Measurements from ENCODE around the gene CMIP.

CMIP gene

DNA sequence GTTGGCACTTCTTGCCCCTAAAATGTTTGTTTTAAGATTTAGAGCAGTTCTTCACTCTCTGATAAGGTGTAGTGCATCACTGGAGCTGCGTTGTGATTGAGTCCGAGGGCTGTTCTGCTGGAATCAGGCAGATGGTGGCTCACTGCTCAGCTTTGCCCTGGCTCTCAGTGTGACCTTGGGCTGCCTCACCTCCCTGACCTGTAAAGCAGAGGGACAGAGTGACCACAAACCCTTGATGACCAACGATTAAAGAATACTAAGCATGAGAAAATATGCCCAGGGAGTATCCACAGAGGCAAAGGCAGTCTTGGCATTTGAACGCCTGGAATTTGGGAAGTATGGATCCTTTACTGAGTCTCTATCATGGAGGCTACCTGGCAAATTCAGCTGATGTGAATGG lies 18.1 kb downstream of the CMIP start:
- DNase-seq, result no peak

DNA sequence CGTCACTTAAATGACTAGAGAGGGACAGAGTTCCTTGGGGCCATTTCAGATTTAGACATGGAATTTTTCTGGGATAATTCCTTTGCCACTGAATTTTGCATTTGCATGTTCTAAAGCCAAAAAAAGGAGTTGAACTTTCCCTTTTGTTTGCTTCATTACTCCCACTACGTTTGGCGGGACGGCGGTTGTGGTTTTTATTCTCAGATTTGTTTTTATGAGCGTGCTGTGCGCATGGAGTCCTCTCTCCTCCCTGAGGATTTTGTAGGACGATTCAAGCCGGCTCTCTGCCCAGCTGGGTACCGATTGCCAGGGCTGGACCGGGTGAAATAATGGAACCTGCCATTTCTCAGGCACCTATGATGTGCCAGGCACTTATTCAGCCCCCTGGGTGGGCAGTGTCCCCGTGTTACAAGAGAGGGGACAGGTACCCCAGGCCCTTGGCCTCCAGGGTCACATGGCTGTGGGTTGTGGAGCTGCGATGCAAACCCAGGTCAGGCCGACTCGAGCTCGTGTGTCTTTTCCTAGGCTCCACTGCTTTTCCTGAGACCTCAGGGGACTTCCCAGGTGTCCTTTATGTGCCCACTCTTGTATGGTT lies 18.8 kb downstream of the CMIP start:
- DNase-seq, result no peak

DNA sequence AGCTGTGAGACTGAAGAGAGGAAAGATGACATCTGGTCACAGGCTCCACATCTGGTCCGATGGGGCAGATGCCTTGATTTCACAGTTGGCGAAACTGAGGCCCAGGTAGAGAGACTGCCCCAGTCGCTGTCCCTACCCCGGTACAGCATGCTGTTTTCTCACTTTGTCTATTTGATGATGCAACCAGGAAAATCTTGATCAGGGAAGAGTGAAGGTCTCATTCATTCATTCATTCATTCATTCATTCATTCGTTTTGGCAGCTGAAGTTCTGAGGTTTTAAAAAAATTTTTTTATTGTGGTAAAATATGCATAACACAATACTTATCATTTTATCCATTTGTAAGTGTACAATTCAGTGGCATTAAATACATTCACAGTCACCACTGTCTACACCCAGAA lies 19.7 kb downstream of the CMIP start:
- DNase-seq, result no peak

DNA sequence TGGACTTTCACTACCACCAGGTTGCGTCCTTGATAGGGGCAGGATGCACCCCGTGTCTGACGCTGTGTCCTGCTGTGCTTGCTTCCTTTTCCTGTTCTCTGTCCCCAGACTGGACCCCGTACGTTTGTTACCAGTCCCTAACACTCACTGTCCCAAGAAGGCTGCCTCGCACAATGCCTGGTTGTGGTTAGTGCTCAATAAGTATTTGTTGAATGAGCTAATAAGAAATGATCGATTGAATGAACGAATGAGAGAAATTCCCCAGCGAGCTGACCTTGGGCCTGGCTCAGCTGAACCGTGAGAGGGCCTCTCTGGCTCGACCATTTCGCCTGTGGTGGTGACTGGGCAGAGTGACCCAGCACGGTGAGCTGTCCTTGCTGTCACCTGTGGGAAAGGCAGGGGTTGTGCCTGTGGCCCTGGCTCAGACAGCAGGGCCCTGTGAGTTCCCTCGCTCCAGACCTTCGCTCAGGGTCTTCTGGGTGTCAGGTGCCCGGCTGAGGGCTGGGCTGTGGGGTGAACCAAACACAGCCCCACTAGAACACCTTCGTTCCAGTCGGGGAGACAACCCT lies 20.9 kb downstream of the CMIP start:
- DNase-seq, result no peak

DNA sequence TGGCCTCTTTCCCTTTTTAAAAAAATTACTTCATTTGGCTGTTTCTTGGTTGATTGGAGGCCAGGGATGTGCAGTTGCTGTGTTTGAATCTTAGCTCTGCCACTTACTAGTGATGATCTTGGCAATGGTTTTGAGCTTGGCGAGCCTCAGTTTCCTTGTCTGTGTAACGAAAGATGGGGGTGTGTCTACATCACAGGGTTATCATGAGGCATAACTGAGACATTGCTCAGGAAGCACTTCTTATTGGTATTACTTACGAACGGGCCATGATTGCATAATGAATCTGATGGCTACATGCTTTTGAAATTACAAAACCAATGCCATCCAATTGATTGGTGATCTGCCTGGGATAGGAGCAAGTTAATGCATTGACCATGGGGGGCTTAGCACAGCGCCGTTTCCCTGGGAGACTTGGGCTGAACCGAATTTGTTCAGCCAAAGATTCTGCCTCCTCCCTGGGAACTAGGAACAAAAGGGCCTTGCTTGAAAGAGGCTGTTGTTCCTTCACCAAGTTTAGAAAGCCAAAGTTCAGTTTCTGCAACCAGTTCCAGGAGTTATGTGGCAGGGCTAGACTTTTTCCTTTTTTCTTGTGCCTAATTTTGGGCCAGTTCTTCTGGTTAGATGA lies 21.9 kb downstream of the CMIP start:
- DNase-seq, result no peak

DNA sequence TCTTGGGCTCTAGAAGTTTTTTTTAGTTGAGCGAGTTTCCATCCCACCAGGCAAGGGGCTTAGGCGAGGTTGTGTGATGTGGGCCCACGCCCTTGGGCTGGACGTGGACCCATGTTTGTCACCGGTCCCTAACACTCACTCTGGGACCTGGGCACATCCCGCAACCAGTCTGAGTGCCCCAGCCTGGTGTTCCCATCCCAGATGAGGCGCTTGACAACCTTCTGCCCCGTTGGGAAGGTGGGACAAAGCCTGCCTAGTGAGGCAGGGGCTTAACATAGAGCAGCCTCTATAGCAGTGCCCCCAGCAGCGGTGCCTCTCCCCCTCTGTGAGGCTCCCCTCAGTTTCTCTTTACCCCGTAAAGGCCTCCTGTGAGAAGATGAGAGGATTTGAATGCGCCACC lies 22.5 kb downstream of the CMIP start:
- DNase-seq, result no peak

DNA sequence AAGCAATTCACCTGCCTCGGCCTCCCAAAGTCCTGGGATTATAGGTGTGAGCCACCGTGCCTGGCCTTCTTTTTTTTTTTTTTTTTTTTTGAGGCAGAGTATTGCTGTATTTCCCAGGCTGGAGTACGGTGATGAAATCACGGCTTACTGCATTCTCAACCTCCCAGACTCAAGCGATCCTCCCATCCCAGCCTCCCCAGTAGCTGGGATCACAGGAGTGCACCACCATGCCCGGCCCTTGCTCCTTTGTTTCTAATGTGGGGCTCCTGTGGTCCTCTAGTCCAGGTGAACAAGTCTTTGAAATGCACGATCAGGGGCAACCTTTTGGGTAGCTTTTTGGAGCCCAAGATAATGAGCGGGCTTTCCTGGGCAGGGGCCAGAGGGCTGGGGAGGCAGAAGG lies 23.2 kb downstream of the CMIP start:
- DNase-seq, result no peak

DNA sequence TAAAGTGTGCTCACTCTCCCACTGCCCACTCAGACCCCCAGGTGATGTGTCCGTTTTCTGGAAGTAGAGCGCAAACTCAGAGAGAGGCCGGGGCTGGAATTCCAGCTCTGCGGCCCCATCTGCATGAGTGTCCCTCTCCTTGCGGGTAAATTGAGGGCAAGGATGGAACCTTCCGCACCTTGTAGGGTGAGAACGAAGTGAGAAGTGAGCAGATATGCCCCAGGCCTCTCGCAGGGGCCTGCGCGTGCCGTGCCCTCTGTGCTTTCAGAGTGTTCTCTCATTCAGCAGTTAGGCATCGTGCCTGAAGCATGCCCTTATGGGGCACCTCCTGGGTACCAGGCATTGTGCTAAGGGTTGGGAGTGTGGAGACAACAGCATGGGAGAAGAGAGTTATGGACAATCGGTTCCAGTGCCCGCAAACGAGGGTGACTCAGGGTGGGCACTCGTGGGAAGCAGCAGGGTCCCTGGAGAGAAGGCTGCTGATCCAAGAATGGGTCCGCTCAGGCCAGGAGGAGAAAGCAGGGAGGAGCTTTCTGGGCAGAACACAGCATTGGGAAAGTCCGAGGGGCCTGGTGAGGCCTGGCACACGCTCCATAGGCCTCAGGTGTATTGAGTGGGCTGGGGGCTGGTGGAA lies 23.8 kb downstream of the CMIP start:
- DNase-seq, result no peak

DNA sequence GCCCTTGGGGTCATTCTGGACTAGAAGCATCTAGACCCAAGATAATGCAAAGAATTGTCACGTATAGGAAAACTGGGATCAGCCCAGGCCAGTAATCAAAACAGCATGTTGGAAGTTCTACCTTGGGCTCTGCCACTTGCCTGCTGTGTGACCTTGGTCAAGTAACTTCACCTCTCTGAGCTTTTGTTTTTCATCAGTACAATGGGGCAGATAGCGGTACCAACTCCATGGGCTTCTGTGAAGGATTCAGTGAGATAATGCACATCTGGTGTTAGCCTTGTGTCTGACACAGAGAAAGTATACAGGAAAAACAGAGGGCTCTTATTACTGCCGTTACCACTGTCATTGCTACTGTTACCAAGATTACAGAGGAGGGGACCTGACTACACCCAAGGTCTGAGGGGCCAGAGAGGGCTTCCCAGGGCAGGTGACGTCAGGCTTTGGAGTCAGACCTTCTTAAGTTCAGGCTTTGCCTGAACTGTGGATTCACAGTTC lies 24.6 kb downstream of the CMIP start:
- peak; percentile 50 for DNase-seq

DNA sequence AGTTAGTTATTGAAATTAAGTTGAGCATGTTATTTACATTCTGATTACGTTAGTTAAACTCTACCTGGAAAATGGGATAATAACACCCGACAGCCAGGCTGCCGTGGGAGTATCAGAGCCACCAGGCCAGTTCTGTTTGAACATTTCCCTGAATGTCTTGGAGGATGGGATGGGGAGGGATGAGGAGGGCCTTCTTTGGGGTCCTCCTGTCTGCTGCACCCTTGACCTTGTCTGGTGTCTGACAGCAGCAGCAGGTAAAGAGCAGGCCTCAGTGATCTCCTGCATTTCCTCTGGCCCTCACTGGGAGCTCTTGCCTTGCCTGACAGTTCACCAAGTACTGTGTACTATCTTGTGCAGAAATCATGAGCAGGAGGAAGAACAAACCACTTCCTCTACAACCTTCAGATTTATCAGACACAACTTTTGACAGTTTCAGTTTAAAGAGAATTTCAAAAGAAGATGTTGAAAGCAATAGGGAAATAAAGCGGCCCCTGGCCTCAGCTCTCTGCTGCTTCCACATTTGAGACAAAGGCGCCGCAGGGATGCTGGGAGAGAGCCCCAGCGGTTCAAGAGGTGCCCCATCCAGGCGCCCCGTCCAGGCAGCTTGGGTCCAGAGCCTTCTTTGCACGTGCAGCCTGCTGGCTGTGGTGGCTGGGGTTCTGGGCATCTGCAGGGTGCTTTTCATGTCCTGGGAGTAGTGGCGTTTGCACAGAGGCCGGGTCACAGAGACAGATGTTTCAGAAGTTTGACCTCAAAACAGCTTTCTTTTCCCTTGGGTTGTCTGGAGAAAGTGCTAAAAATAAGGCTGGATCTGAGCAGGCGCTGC lies 25.3 kb downstream of the CMIP start:
- DNase-seq, result peak; percentile 90

DNA sequence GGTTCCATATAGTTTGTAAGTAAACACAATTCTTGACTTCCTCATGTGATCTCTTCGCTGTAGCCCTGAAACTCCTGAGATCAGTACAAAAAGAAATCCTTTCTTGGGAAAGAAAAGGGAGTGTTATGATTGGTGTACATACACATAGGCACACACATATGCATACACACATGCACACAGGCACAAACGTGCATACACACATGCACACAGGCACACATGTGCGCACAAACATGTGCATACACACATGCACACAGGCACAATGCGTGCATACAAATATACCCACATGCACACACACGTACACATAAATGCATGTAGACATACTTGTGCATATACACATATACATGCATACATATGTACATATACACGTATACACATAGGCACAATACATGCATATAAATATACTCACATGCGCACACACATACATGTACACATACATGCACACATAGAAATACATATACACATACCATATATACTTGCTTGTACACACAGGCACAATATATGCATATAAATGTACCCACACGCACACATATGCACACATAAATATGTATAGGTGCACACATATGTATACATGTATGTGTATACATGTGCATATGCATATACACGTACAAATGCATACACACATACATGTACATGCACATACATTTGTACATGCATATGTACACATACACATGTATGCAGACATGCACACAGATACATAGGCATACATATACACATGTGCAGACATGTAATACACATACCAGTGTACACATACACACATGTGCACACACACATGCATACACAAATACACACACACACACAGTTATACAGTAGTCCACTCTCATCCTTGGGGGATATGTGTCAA lies 26.4 kb downstream of the CMIP start:
- no peak for DNase-seq

DNA sequence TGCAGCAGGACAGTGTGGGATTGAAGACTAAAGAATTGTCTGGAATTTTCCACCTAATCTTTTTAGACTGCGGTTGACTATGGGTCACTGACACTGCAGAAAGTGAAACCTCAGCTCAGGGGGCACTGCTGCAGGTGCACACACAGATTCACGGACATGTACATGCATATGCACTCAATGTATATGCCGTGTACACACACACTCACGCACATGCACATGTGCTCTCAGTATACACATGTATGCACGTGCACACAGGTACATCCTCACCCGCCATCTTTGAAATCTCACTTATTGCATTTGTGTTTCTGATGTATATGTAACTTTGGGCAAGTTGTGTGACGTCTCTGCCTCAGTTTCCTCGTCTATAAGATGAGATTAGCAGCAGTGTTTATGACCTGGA lies 27.3 kb downstream of the CMIP start:
- no peak for DNase-seq

DNA sequence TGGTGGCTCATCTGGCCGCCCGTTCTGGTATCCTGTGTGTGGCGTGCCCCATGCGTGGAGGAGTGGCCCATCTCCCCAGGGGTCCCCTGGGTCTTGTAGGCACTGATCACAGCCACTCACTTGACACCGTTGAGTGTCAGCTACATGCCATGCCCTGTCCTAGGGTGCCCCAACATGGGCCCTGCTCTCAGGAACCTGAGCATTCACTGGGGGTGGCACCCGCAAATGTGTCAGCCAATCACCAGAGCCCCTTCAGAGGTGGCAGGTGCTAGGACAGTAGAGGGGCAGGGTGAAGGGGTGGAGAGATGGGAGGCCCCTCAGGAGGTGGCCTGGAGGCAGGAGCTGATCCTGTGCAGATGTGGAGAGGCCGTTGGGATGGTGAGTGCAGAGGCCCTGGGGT lies 27.8 kb downstream of the CMIP start:
- no peak for DNase-seq

DNA sequence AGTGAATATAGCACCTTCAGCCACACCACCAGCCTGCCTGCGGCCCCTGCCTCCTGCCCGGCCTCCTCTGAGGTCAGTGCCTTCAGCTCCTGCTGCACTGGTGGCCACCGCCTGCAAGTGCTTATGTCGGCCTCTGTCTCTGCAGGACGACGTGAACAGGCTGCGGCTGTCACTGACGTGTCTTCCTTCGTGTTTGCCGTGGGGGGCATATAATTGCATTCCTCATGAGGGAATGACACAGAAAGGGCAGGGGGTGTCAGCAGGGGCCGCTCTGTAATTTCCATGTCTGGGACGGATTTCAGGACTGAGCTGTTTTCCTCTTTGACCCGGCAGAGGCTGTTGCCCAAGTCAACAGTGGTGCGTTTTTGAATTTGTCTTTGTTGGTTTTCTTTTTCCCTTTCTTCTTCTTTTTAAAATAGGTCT lies 28.5 kb downstream of the CMIP start:
- DNase-seq, result no peak

DNA sequence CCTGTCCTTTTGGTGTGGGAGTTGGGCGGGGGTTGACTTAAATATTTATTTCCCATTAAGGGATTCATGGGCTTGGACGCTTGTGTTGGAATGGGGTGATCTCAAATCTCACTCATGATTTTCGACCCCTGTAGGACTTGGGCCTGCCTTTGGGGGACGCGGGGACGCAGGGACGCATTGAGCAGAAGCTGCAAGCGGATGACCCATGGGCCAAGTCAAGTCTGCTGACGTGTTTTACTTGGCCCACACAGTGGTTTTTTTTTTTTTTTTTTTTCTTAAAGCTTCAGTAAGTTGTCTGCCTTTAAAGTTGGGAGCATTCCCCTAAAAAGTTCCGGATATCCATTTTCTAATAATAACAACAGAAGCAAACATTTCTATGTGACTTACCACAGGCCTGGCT lies 28.9 kb downstream of the CMIP start:
- DNase-seq, result no peak

DNA sequence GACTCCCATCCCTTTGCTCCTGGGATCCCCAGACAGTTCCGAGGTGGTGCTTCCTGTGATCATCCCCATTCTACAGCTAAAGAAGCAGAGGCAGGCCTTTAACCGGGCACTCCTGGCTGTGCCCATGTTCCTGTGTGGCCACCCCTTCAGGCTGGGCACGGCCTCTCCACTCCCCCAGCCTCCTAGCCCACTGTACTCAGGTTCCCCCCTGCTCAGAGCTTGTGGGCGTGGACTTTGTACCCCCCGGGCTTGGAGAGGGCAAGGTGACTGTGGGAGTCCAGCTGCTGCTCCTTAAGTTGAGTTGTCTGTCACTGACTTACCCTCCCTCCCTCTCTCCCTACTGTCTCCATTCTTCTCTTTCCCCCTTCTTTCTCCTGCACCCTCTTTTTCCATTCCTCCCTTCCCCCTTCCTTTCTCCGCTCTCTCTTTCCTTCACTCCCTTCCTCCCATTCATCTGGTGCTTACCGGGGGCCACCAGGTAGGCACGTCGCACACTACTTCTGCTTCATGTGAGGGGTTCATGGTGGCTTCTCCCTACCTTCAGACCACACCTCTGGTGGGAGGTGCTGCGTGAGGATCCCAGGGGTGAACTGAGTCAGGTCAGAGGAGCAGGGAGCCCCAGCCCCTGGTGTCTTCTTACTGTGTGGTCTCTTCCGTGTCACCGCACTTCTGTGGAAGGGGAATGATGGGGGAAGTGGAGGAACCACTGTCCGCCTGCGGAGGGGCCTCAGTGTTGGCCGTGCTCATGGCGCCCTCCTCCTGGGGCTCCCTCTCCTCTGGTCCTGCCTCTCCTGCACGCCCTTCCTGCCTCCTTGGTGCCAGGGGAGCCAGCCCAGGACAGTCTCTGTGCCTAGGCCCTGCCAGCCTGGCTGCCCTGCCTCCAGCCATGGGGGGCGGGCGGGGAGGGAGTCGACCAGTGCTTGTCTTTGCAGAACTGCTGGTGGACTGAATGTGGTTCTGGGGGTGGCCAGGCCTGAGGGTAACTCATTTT lies 29.7 kb downstream of the CMIP start:
- no peak for DNase-seq

DNA sequence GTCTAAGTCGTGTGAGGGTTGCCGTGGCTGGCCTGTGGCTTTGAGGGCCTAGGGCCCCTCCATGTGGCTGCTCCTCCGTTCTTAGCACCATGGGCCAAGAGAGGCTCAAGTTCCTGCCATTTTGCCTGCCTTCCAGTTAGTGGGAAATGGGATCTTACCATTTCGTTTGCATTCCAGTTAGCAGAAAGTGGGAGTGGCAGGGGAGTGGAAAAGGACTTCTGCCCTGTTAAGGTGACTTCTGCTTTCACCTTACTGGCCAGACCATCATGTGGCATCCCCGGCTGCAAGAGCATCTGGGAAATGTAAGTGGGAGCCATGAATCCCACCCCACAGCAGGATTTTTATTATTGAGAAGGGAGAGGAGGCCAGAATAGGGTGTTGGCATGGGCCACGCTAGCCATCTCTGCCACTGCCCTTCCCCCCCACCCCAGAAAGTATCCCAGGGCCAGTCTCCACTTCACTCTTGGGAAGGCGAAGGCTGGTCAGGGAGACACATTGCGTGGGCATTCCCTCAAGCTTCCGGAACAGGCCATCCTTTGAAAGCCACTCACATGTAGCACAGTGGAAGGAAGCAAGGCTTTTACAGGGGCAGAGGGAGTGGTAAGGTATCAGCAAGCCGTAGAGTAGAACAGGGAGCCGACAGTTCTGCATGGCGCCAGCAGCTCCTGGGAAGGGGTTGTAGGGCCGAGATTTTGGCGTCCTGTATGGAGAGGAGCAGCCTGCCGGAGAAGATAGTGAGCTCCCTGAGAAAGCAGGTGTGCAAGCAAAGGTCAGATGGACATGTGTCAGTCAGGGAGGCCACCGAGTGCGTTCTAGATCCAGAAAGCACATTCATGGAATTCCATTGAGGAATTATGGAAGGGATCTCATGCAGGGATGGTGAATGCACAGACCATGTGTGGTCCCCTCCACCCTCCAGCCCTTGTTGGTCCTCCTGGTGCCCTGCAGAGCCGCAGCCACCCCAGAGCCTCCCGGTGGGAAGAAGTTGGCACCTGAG lies 33.4 kb downstream of the CMIP start:
- no peak for DNase-seq

DNA sequence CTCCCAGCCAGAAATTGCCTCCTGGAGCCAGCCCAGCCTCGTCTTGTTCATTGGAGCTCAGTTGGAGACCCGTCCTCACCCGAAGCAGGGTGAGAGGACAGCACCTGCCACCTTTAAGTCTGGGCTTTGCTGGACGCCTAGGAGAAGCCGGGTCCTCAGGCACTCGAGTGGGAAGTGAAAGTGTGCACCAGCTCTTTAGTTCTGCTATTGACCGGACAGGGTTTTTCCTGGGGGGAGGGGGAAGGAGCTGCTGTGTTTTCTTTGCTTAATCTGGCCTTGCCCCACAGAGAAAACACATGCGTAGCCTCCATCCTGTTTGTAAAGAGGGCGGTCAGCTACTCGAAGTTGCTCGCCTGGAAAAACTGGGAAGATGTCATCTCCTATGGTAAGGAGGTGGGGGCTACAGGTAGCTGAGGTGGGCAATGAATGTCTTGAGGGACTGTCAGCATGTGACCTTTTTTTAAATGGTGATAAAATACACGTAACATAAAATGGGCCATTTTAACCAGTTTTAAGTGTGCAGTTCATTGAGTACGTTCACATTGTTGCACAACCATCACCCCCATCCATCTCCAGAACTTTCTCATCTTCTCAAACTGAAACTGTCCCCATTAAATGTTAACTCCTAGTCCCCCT lies 34.4 kb downstream of the CMIP start:
- DNase-seq, result peak; percentile 77

DNA sequence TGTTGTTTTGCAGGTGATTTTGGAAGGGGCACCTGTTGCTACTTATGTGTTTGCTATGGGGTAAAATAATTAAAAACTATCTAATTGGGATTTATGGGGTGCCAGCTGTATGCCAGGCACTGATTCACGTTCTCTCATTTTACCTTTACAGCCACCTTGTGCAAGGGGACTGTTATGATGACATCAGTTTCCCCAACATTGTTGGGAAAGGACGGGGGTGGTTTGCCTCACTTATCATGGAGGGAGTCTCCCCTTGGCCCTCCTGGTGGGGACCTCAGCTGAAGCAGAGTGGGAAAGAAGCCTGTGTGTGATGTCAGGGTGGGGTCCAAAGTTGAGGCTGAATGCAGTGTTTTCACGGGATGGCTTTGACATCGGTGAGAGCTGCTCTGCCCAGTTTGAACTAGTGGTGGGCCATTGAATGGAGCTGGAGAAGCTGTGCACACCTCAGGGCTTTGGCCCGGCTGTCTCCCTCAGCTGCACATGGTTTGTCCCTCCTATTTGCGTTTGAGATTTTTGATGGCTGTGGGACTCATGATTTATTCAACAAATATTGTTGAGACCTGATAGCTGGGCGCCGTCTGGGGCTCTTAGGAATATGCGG lies 36.1 kb downstream of the CMIP start:
- no peak for DNase-seq

Data from hematopoietic multipotent progenitor cell treated with erythropoietin and hydrocortisone succinate and interleukin-3 and kit ligand, for 4 days (in vitro differentiated cells).